Neural progenitor cell (in vitro differentiated cells): ENCODE data around the gene RPL12. TPM values are rescaled to one million over a fixed set of nuclear protein-coding genes. Genes with fewer than 3 reads are reported as not detected.

ENCODE experiments used
- DNase-seq: peaks from one replicate; pipeline ENCODE4 v3.0.0-alpha.2; 2016; ENCODE audit warnings: low spot score
- H2AFZ ChIP-seq: fragments of 200-600 bp; sonication (generic); replicated peaks from 2 replicates; pipeline ENCODE4 v1.6.1; 2016; ENCODE audit warnings: antibody characterized with exemption
- H3F3A ChIP-seq: fragments of 200-600 bp; sonication (generic); 2 replicates; pipeline ENCODE4 v1.6.1; 2016; ENCODE audit warnings: antibody characterized with exemption, low read depth
- H3K27ac ChIP-seq: fragments of 200-600 bp; sonication (generic); 2 replicates; pipeline ENCODE4 v1.5.1; 2016; ENCODE audit warnings: mild to moderate bottlenecking
- H3K27me3 ChIP-seq: fragments of 200-600 bp; sonication (generic); 2 replicates; pipeline ENCODE4 v1.6.1; 2016; ENCODE audit warnings: mild to moderate bottlenecking, moderate library complexity
- H3K36me3 ChIP-seq: fragments of 200-600 bp; sonication (generic); 2 replicates; pipeline ENCODE4 v1.5.1; 2016
- H3K4me1 ChIP-seq: fragments of 200-600 bp; sonication (generic); 2 replicates; pipeline ENCODE4 v1.6.1; 2016; ENCODE audit warnings: mixed run types
- H3K4me2 ChIP-seq: fragments of 200-600 bp; sonication (generic); 2 replicates; pipeline ENCODE4 v1.6.1; 2016
- H3K4me3 ChIP-seq: fragments of 200-600 bp; sonication (generic); 2 replicates; pipeline ENCODE4 v1.5.1; 2016
- H3K79me2 ChIP-seq: fragments of 200-600 bp; sonication (generic); 2 replicates; pipeline ENCODE4 v1.6.1; 2016; ENCODE audit warnings: low read depth
- H3K9ac ChIP-seq: fragments of 200-600 bp; sonication (generic); 2 replicates; pipeline ENCODE4 v1.6.1; 2016
- H3K9me3 ChIP-seq: fragments of 200-600 bp; sonication (generic); 2 replicates; pipeline ENCODE4 v1.5.1; 2016; ENCODE audit warnings: low read depth
- H4K20me1 ChIP-seq: fragments of 200-600 bp; sonication (generic); 2 replicates; pipeline ENCODE4 v1.6.1; 2016; ENCODE audit warnings: low read depth
- H3K27ac Mint-ChIP-seq: 3 replicates; pipeline ENCODE4 v1.8.0; 2021; ENCODE audit warnings: mixed read lengths
- H3K27me3 Mint-ChIP-seq: 2 replicates; pipeline ENCODE4 v1.8.0; 2022; ENCODE audit warnings: low read depth, mild to moderate bottlenecking, inconsistent platforms, moderate library complexity, mixed read lengths; ENCODE audit not compliant: insufficient read depth
- H3K36me3 Mint-ChIP-seq: 3 replicates; pipeline ENCODE4 v1.8.0; 2021; ENCODE audit warnings: mixed read lengths
- H3K4me1 Mint-ChIP-seq: 3 replicates; pipeline ENCODE4 v1.8.0; 2021; ENCODE audit warnings: mixed read lengths
- H3K4me3 Mint-ChIP-seq: 3 replicates; pipeline ENCODE4 v1.8.0; 2021; ENCODE audit warnings: mild to moderate bottlenecking, moderate library complexity, mixed read lengths
- H3K9me3 Mint-ChIP-seq: 3 replicates; pipeline ENCODE4 v1.8.0; 2020; ENCODE audit warnings: mixed read lengths
- EZH2 ChIP-seq: fragments of 200-600 bp; sonication (generic); IDR thresholded peaks from 2 replicates; pipeline ENCODE4 v1.6.1; 2017; ENCODE audit warnings: antibody characterized with exemption, mild to moderate bottlenecking, moderate library complexity
- EZH2phosphoT487 ChIP-seq: fragments of 200-600 bp; sonication (generic); IDR thresholded peaks from 2 replicates; pipeline ENCODE4 v1.6.1; 2017; ENCODE audit warnings: antibody characterized with exemption
- total RNA-seq: library from RNA; depleted of rRNA; stranded (reverse); fragments of >200 nt; gene quantifications from 2 replicates; pipeline ENCODE4 v1.2.3, GENCODE V29; 2015; ENCODE audit warnings: low replicate concordance
- TF ChIP-seq, protein P1 (sequence below): fragments of 200-600 bp; sonication (generic); IDR thresholded peaks from 2 replicates; pipeline ENCODE4 v1.5.1; 2017; ENCODE audit warnings: antibody characterized with exemption, mild to moderate bottlenecking

The RPL12 gene
- total RNA-seq, 1 donor from 2014 or later: 2,064 TPM

DNA sequence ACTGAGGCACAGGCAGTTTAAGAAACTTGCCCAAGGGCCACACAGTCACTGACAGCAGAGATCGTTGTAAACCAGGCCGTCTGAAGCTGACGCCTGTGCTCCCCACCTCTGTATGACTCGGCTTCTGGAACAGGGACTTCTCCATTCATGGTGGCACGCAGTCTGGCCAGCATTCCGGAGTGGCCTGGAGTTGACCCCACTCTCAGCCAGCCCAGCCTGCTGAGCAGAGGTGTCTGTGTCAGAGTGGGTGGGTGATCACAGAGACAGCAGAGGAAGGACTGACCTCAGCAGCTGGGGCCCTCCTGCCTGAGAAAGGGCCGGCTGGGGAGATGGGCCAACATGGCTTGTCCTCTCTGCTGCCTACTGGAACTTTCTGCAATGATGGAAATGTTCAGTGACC lies 12.7 kb upstream of the RPL12 start:
- no peaks in the 10 kb centered on the region for H3K9me3 ChIP-seq
- no peak overlapping the region for H2AFZ ChIP-seq
- H3K27ac ChIP-seq: no peak overlapping the region
- no peaks in the 10 kb centered on the region for H3K4me1 ChIP-seq
- no peaks in the 10 kb centered on the region for H3K9me3 Mint-ChIP-seq
- H3K27me3 Mint-ChIP-seq: peaks cover 5% of the 10 kb centered on the region
- peaks cover 12% of the 10 kb centered on the region for H3K36me3 Mint-ChIP-seq
- H3K27me3 ChIP-seq: no peaks in the 10 kb centered on the region
- H3K4me3 Mint-ChIP-seq: no peak overlapping the region
- H3K9ac ChIP-seq: no peak overlapping the region
- no peak for TF ChIP-seq EZH2
- no peak for TF ChIP-seq EZH2phosphoT487
- TF ChIP-seq, protein P1, sequence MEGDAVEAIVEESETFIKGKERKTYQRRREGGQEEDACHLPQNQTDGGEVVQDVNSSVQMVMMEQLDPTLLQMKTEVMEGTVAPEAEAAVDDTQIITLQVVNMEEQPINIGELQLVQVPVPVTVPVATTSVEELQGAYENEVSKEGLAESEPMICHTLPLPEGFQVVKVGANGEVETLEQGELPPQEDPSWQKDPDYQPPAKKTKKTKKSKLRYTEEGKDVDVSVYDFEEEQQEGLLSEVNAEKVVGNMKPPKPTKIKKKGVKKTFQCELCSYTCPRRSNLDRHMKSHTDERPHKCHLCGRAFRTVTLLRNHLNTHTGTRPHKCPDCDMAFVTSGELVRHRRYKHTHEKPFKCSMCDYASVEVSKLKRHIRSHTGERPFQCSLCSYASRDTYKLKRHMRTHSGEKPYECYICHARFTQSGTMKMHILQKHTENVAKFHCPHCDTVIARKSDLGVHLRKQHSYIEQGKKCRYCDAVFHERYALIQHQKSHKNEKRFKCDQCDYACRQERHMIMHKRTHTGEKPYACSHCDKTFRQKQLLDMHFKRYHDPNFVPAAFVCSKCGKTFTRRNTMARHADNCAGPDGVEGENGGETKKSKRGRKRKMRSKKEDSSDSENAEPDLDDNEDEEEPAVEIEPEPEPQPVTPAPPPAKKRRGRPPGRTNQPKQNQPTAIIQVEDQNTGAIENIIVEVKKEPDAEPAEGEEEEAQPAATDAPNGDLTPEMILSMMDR: no peak
- no peaks in the 10 kb centered on the region for H3K4me1 Mint-ChIP-seq
- H3K79me2 ChIP-seq: no peaks in the 10 kb centered on the region
- H3K36me3 ChIP-seq: no peaks in the 10 kb centered on the region
- no peak overlapping the region for H3K27ac Mint-ChIP-seq
- H4K20me1 ChIP-seq: no peaks in the 10 kb centered on the region
- DNase-seq: no peak
- H3F3A ChIP-seq: no peaks in the 10 kb centered on the region
- H3K4me2 ChIP-seq: no peak overlapping the region
- no peak overlapping the region for H3K4me3 ChIP-seq

DNA sequence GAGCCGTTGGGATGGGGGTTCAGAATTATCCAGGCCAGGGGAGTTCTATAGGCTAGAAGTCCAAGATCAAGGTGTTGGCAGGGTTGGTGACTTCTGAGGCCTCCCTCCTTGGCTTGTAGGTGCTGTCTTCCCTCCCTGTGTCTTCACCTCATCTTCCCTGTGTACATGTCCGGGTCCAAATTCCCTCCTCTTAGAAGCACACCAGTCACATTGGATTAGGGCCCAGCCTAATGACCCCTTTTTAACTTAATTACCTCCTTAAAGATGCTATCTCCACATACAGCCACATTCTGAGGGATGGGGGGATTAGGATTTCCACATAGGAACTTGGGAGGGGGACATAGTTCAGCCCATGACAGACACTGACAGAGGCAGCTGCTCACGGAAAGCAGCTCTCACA lies 12.2 kb upstream of the RPL12 start:
- H2AFZ ChIP-seq: no peak overlapping the region
- H3K4me3 Mint-ChIP-seq: no peak overlapping the region
- H3K27ac Mint-ChIP-seq: no peak overlapping the region
- no peak overlapping the region for H3K4me2 ChIP-seq
- no peaks in the 10 kb centered on the region for H3K27me3 ChIP-seq
- H3K4me1 Mint-ChIP-seq: no peaks in the 10 kb centered on the region
- H3K27me3 Mint-ChIP-seq: peaks cover 5% of the 10 kb centered on the region
- no peaks in the 10 kb centered on the region for H3F3A ChIP-seq
- H3K36me3 Mint-ChIP-seq: peaks cover 12% of the 10 kb centered on the region
- TF ChIP-seq EZH2phosphoT487 (no peak), EZH2 (no peak)
- TF ChIP-seq, protein P1: no peak
- H3K27ac ChIP-seq: no peak overlapping the region
- no peaks in the 10 kb centered on the region for H3K36me3 ChIP-seq
- H4K20me1 ChIP-seq: no peaks in the 10 kb centered on the region
- no peaks in the 10 kb centered on the region for H3K79me2 ChIP-seq
- no peak overlapping the region for H3K4me3 ChIP-seq
- DNase-seq: no peak
- no peaks in the 10 kb centered on the region for H3K4me1 ChIP-seq
- H3K9me3 Mint-ChIP-seq: no peaks in the 10 kb centered on the region
- H3K9ac ChIP-seq: no peak overlapping the region
- no peaks in the 10 kb centered on the region for H3K9me3 ChIP-seq

DNA sequence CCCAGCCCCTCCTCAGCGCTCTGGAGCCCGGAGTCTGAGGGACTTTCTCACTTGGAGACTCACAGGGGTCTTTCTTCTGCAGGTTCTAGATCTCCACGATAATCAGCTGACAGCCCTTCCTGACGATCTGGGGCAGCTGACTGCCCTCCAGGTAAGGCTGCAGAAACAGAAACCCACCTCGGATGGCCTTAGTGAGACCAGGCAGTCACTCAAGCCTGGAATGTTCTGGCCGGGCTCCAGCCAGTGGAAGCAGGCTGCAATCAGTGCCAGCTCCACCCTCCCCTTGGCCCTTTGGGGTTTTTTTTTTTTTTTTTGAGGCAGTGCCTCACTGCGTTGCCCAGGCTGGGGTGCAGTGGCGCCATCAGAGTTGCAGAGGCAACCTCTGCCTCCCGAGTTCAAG lies 7.7 kb upstream of the RPL12 start:
- H3K27me3 Mint-ChIP-seq: peaks cover 2% of the 10 kb centered on the region
- no peak overlapping the region for H3K4me3 Mint-ChIP-seq
- H3K9ac ChIP-seq: no peak overlapping the region
- H3K4me2 ChIP-seq: no peak overlapping the region
- H2AFZ ChIP-seq: no peak overlapping the region
- no peak overlapping the region for H3K4me3 ChIP-seq
- TF ChIP-seq, protein P1: no peak
- no peak for TF ChIP-seq EZH2
- TF ChIP-seq EZH2phosphoT487: no peak
- no peak overlapping the region for H3K27ac ChIP-seq
- H3K4me1 Mint-ChIP-seq: no peaks in the 10 kb centered on the region
- peaks cover 21% of the 10 kb centered on the region for H3K36me3 Mint-ChIP-seq
- H4K20me1 ChIP-seq: no peaks in the 10 kb centered on the region
- no peaks in the 10 kb centered on the region for H3K79me2 ChIP-seq
- H3K4me1 ChIP-seq: no peaks in the 10 kb centered on the region
- H3K9me3 ChIP-seq: no peaks in the 10 kb centered on the region
- H3K27me3 ChIP-seq: no peaks in the 10 kb centered on the region
- no peaks in the 10 kb centered on the region for H3K9me3 Mint-ChIP-seq
- H3K36me3 ChIP-seq: no peaks in the 10 kb centered on the region
- no peak for DNase-seq
- H3F3A ChIP-seq: no peaks in the 10 kb centered on the region
- H3K27ac Mint-ChIP-seq: no peak overlapping the region
